ENCODE data around the gene CAMSAP1.

The CAMSAP1 gene

DNA sequence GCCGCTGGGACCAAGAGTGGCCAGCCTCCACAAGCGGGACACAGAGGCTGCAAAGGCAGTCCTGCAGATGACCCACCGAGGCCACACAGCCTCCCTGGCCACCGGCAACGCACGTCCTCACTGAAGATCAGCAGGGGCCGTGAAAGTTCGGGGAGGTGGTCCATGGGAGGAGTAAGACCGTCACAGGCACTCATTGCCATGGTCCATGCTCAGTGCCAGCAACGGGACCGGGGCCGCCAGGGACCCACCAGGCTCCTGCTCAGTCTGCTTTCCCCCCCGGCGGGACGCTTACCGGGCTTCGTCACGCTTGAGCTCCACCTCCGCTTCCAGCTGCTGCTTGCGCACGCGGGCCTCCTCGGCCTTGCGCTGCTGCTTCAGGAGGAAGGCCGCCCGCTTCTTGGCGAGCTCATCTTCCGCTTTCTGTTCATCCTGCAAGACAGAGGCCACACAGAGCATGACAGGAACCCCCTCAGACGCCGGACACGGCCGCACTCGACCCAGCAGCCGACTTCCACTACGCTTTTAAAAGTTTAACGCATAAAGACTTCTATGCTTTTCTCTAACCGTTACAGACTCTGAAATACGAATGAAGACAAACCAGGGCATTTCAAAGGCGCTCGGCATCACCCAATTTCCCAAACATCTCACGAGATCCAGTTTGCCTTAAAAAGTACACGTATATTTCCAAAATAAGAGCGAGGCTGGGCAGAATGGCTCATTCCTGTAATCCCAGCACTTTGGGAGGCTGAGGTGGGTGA lies 88.4 kb downstream of the CAMSAP1 start (continued):
- TF ChIP-seq, protein P1, sequence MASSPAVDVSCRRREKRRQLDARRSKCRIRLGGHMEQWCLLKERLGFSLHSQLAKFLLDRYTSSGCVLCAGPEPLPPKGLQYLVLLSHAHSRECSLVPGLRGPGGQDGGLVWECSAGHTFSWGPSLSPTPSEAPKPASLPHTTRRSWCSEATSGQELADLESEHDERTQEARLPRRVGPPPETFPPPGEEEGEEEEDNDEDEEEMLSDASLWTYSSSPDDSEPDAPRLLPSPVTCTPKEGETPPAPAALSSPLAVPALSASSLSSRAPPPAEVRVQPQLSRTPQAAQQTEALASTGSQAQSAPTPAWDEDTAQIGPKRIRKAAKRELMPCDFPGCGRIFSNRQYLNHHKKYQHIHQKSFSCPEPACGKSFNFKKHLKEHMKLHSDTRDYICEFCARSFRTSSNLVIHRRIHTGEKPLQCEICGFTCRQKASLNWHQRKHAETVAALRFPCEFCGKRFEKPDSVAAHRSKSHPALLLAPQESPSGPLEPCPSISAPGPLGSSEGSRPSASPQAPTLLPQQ (tag by site-specific recombination; IDR thresholded peaks at IDR 0.05) = no peak

GRCh38 chr9:135817951-135818717 lies 89.2 kb downstream of the CAMSAP1 start:
- Histone ChIP-seq H3K36me3 (ENCODE audit: control insufficient read depth in 2 of 2, insufficient read depth in 1 of 2, low read length in 2 of 2) (peaks cover 4 to 95% of the 10 kb centered on the region in 2 experiments; a peak in 2 of 3 replicates), H3K4me3 (ENCODE audit: low read depth, low read length) (no peak overlapping the region), H3K4me1 (ENCODE audit: control insufficient read depth, insufficient read depth, low read length) (no peaks in the 10 kb centered on the region), H3K9me3 (ENCODE audit: control insufficient read depth, insufficient read depth, low read depth, low read length) (no peaks in the 10 kb centered on the region), H3K27ac (ENCODE audit: extremely low read depth, low read depth, low read length) (no peak overlapping the region)
- no peak for TF ChIP-seq MZF1 (tag by site-specific recombination; IDR thresholded peaks at IDR 0.05; ENCODE audit: borderline replicate concordance)
- TF ChIP-seq ZNF121 (tag by site-specific recombination; IDR thresholded peaks at IDR 0.05) = no peak
- no peak for TF ChIP-seq ZNF555 (tag by site-specific recombination; conservative IDR thresholded peaks at IDR 0.05)
- no peak for TF ChIP-seq RBAK (tag by site-specific recombination; IDR thresholded peaks at IDR 0.05)
- TF ChIP-seq TCF7L2 (IDR thresholded peaks at IDR 0.05; ENCODE audit: borderline replicate concordance, low read depth, low read length) = no peak
- TF ChIP-seq KLF9 (tag by site-specific recombination; IDR thresholded peaks at IDR 0.05; ENCODE audit: low read depth) = no peak
- no peak for TF ChIP-seq ZNF324 (tag by site-specific recombination; IDR thresholded peaks at IDR 0.05)
- TF ChIP-seq ZNF239 (tag by site-specific recombination; IDR thresholded peaks at IDR 0.05) = no peak
- no peak for TF ChIP-seq ZNF404 (tag by site-specific recombination; IDR thresholded peaks at IDR 0.05)
- TF ChIP-seq ZNF768 (tag by site-specific recombination; IDR thresholded peaks at IDR 0.05) = no peak
- TF ChIP-seq ZNF302 (tag by site-specific recombination; IDR thresholded peaks at IDR 0.05; ENCODE audit: low read depth) = no peak
- ChIA-PET CTCF (interaction anchor here (0.6 to 0.7 kb wide), 3 partner anchors 16 to 980 kb away, joined by 3 read pairs; no protein-coding TSS in a partner anchor), POLR2A (no interaction called here)

DNA sequence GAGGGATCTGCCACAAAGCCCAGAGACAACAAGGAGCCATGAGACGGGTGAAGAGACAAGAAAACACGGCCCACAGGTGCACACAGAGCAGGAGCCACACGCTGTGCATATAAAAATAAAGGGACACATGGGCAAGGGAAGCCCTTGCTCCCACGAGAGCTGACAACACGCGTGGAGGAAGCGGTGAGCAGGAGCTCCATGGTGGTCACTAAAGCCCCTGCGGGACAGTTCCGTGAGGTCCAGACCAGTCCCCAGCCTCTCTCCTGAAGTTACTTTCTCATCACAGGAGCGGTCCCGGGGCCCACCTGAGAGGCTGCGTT lies 90.7 kb downstream of the CAMSAP1 start:
- H3K4me1 ChIP-seq (ENCODE audit: control insufficient read depth, insufficient read depth, low read length) = no peaks in the 10 kb centered on the region
- no peaks in the 10 kb centered on the region for H3K9me3 ChIP-seq (ENCODE audit: control insufficient read depth, insufficient read depth, low read depth, low read length)
- CTCF ChIA-PET = no interaction called here
- H3K4me3 ChIP-seq (ENCODE audit: low read depth, low read length) = no peak overlapping the region
- H3K36me3 ChIP-seq (ENCODE audit: control insufficient read depth in 2 of 2, insufficient read depth in 1 of 2, low read length in 2 of 2) = peaks cover 4 to 92% of the 10 kb centered on the region in 2 experiments; a peak in 2 of 3 replicates
- TF ChIP-seq ZNF654 (tag by site-specific recombination; IDR thresholded peaks at IDR 0.05; ENCODE audit: low read depth) (no peak), YY2 (tag by site-specific recombination; IDR thresholded peaks at IDR 0.05) (no peak), ZNF292 (tag by site-specific recombination; IDR thresholded peaks at IDR 0.05; ENCODE audit: borderline replicate concordance, low read depth) (no peak), ZNF354C (tag by site-specific recombination; IDR thresholded peaks at IDR 0.05; ENCODE audit: borderline replicate concordance, low read depth) (no peak), ZNF830 (tag by site-specific recombination; IDR thresholded peaks at IDR 0.05; ENCODE audit: low read depth) (no peak), ZNF660 (tag by site-specific recombination; IDR thresholded peaks at IDR 0.05) (no peak), ZBTB11 (tag by site-specific recombination; conservative IDR thresholded peaks at IDR 0.05; ENCODE audit: low read depth) (no peak)
- H3K27ac ChIP-seq (ENCODE audit: extremely low read depth, low read depth, low read length) = no peak overlapping the region
- POLR2A ChIA-PET = no interaction called here
